GM12865 (cell line): ENCODE data around the gene ATP9A.

ENCODE experiments used
- DNase-seq: peaks from one replicate; pipeline ENCODE4 v3.0.0; 2010; ENCODE audit warnings: low read depth
- H3K4me3 ChIP-seq: 2 replicates; pipeline ENCODE4 v1.5.1; 2011; ENCODE audit warnings: mild to moderate bottlenecking, low read depth, low read length, control low read depth
- TF ChIP-seq, protein P1 (sequence below): IDR thresholded peaks from 2 replicates; pipeline ENCODE4 v1.5.1; 2011; ENCODE audit warnings: low read length, control low read depth, low read depth, inconsistent platforms; ENCODE audit not compliant: insufficient read depth; ENCODE audit errors: missing control alignments

Gene ATP9A

DNA sequence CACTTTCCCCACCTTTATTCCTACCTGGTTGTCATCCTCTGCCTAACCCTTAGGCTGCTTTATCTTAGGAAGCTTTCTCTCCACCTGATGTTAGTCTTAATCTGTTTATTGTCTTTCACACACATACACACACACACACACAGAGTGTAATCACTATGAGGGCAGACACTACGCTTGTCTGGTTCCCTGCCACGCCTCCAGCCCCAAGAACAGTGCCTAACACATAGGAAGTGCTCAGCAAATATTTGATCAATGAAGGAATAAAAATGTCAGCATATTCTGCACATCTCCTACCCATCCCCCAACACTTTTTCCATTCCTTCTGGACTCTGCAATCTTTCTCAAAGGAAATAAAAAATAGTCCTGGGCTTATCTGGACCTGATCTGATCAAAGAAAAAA, 174.6 kb downstream of the ATP9A start:
- no peak overlapping the region for H3K4me3 ChIP-seq
- no peak for DNase-seq
- TF ChIP-seq, protein P1, sequence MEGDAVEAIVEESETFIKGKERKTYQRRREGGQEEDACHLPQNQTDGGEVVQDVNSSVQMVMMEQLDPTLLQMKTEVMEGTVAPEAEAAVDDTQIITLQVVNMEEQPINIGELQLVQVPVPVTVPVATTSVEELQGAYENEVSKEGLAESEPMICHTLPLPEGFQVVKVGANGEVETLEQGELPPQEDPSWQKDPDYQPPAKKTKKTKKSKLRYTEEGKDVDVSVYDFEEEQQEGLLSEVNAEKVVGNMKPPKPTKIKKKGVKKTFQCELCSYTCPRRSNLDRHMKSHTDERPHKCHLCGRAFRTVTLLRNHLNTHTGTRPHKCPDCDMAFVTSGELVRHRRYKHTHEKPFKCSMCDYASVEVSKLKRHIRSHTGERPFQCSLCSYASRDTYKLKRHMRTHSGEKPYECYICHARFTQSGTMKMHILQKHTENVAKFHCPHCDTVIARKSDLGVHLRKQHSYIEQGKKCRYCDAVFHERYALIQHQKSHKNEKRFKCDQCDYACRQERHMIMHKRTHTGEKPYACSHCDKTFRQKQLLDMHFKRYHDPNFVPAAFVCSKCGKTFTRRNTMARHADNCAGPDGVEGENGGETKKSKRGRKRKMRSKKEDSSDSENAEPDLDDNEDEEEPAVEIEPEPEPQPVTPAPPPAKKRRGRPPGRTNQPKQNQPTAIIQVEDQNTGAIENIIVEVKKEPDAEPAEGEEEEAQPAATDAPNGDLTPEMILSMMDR = no peak

DNA sequence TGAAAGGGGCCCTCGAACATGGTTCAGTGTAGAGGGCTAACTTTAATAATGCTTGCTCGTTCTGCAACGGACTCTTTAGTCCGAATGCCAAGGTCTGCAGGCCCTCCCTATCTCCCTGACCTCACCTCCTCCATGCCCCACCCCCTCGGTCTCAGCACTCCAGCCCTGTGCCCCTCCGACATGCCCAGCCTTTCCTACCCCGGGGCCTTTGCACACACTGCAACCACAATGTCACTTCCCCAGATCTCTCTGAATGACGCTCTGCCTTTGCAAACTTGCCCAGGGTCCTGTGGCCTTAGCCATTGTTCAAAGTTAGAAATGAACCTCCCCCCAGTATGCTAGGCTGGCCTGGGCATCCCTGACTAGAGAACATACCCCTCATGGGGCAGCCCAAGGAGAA, 175.6 kb downstream of the ATP9A start:
- DNase-seq = no peak
- TF ChIP-seq, protein P1 = no peak

DNA sequence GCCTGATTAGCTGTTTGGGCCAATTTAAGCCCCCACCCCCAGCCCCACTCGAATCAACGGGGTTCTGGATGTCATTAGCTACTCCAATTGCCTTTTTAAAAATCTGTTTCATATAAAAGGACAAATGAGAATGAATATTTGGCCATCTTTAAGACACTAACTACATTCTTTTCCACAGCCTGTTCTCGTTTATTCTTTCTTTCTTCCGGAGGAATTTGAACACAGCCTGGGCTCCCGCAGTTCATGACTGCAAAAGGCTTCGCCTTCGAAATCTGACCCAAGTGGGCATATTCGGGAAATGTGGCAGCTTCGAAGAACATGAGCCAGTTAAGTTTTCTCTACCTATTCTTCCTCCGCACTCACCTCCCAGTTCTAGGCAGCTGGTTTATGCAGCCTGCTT, 176.3 kb downstream of the ATP9A start:
- H3K4me3 ChIP-seq = no peak overlapping the region
- TF ChIP-seq, protein P1 = no peak
- DNase-seq = no peak

More for the DNA sequence above, 175.6 kb downstream of the ATP9A start:
- no peak overlapping the region for H3K4me3 ChIP-seq

DNA sequence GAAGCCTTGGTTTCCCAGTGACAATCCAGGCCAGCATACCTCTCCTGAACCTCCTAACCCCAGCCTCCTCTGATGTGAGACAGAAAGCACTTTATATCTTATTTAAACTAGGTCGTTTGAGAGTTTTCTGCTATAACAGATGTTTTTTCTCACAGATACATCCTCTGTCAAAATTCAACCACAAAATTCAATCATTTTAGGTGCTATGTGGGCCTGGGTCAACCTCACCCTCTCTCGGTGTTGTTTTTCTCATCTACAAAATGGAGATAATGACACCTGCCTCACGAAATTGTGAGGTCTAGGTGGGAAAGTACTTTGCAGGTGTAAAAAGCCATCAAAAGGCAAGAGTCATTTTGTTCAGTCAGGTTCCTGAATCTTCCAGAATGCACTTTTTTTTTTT, 179.4 kb downstream of the ATP9A start:
- no peak overlapping the region for H3K4me3 ChIP-seq
- TF ChIP-seq, protein P1 = no peak
- no peak for DNase-seq

DNA sequence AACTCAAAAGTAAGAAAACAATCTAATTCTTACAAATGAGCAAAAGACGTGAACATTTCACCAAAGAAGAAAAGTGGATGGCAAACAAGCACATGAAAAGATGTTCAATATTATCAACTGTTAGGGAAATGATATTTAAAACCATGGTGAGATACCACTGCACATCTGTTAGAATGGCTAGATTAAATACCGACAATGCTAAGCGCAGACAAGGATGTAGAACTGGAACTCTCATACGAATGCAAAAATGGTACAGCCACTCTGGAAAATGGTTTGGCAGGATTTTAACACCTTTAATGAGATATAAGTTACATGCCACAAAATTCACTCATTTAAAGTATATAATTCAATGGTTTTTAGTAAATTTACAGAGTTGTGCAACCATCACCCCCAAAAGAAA, 181.0 kb downstream of the ATP9A start:
- TF ChIP-seq, protein P1 = no peak
- no peak for DNase-seq
- no peak overlapping the region for H3K4me3 ChIP-seq

GRCh38 chr20:51586005-51586440, 182.2 kb downstream of the ATP9A start:
- TF ChIP-seq, protein P1 = no peak
- DNase-seq = no peak

DNA sequence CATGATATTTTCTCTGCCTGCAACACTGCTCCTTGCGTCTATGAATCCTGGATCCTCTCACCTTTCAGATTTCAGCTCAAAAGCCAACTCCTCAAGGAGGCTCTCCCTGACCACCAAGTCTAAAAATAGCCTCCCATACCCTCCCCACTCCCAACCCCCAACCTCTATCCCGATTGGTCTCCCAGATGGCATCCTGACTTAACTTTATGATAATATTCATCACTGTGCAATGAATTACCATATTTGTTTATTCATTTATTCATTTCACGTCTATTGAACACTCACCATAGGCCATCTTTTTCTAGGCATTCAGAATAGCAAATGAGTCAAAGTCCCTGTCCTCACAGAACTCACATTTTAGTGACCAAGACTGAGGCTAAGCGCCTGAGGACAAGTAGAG, 183.0 kb downstream of the ATP9A start:
- DNase-seq = no peak
- TF ChIP-seq, protein P1 = no peak
- H3K4me3 ChIP-seq = no peak overlapping the region

More at GRCh38 chr20:51586005-51586440, 182.2 kb downstream of the ATP9A start:
- H3K4me3 ChIP-seq = no peak overlapping the region
